Purkinje cell (primary cell): ENCODE data around the gene NCR3LG1. TPM values are rescaled to one million over a fixed set of nuclear protein-coding genes. Genes with fewer than 3 reads are reported as not detected.

Experiments used
- polyA plus RNA-seq: library from polyadenylated mRNA; unstranded; fragments of >200 nt; fragmentation: Nextera tagmentation; gene quantifications from 2 replicates; pipeline ENCODE4 v1.2.1, GENCODE V29; 2014

The NCR3LG1 gene
- 0.45 and 0.66 TPM in 2 replicates for polyA plus RNA-seq

GRCh38 chr11:17351510-17352176 lies at the start of gene NCR3LG1:
NCR3LG1 (plus strand) TSS chr11:17351800; CDS start chr11:17351970, 170 bp downstream.

GRCh38 chr11:17388609-17389210 lies 37.1 kb downstream of the NCR3LG1 start, which contains the start of gene KCNJ11:
KCNJ11 (minus strand) TSS chr11:17388659; CDS start chr11:17388091, 568 bp downstream.

Other genes starting within 250 kb of the NCR3LG1 start
- 49.6 and 52.6 TPM in 2 replicates for gene PIK3C2A, start 143.8 kb upstream of the NCR3LG1 start, polyA plus RNA-seq
- 113 and 124 TPM in 2 replicates for gene NUCB2, start 75.1 kb upstream of the NCR3LG1 start, polyA plus RNA-seq
- 4.5 and 5.0 TPM in 2 replicates for gene KCNJ11, start 36.9 kb downstream of the NCR3LG1 start, polyA plus RNA-seq
- 43.7 and 48.2 TPM in 2 replicates for gene ABCC8, start 125.0 kb downstream of the NCR3LG1 start, polyA plus RNA-seq
- gene USH1C, start 192.6 kb downstream of the NCR3LG1 start, polyA plus RNA-seq = not detected in 2 replicates
- not detected in 2 replicates for gene OTOG, start 195.5 kb downstream of the NCR3LG1 start, polyA plus RNA-seq